Endometrium (tissue), 2 donors: ENCODE results near the gene FBXL17.

Source experiments
- FAIRE-seq: peaks from 2 replicates; lab custom pipeline; 2012; peaks lifted over from hg19 to GRCh38; lab: Jason Lieb, UNC
- donor health status: control.
- donor health status: control.

Gene FBXL17

GRCh38 chr5:108084105-108084504 lies 297.8 kb downstream of the FBXL17 start:
- no peak for FAIRE-seq

- FAIRE-seq, result no peak
These were observed 298.7 kb downstream of the FBXL17 start for GRCh38 chr5:108083232-108083631.

- no peak for FAIRE-seq
These were observed 300.2 kb downstream of the FBXL17 start for GRCh38 chr5:108081707-108082106.

DNA sequence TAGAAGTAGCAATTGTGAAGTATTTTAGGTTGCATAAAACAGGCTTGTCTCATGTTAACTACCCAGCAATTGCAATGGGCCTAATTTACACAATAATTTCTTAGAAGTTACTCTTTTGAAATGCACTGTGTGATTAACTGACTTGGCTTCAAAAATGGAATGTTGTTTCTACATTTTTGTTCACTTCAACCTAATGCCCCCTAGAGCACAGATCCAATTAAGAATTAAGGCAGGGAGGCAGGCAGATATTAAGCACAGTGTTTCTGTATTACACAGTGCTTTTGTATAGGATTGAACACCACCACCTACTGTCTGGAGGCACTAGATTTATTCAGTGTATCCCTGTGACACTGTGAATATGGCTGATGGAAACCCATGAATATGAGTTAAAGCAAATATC lies 302.1 kb downstream of the FBXL17 start:
- FAIRE-seq, result no peak

DNA sequence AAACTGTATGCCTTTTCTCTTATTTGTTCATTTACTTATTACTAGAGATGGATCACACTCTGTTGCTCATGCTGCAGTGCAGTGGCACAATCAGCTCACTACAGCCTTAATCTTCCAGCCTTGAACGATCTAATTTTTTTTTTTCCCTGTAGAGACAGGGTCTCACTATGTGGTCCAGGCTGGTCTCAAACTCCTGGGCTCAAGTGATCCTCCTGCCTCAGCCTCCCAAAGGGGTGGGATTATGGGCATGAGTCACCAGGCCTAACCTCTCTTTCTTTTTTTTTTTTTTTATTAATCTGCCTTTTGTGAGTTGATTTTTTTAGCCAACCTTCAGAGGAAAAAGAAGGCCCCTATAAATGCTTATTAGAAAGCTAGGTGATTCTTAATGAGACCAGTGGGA lies 303.0 kb downstream of the FBXL17 start:
- FAIRE-seq, result no peak

GRCh38 chr5:108078345-108078744 lies 303.6 kb downstream of the FBXL17 start:
- no peak for FAIRE-seq

DNA sequence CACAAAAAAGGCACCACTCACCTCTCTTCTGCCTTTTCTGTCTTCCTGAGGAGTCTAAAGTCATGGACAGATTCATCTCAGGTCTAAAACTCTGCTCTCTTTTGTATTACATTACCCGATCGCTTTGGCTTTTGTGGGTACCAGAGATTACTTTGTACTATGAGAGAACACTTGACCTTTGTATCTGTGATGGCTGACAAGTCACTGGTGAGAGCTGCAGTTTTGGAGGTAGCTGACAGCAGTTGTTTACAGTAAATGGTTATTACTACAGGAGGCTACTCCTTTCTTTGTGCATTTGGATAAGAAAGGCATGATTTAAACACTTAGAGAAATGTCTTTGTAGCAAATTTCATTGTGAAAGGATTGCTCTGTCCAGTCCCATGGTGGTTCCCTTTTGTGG lies 307.3 kb downstream of the FBXL17 start:
- no peak for FAIRE-seq

- no peak for FAIRE-seq
These were observed 317.6 kb downstream of the FBXL17 start for GRCh38 chr5:108064302-108064701.

GRCh38 chr5:108061941-108062340 lies 320.0 kb downstream of the FBXL17 start:
- no peak for FAIRE-seq

DNA sequence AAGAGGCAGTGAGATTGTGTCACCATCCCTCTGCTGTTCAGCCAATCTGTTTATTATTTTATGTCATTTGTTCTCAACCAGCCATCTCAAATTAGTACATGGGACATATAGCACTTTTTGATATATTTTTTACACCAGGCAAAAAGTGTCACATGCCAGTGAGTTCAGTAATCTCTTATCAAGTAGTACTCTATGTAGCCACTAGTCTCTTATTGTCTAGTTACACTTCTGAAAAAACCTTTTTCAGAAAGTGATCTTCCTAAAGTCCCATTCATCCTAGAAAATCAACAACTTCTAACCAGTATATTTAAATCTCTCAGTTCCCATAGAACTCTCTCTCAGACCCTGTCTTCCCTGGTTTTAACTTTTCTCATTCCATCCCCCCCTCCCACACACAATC lies 321.6 kb downstream of the FBXL17 start:
- FAIRE-seq, result no peak

GRCh38 chr5:108059334-108059733 lies 322.6 kb downstream of the FBXL17 start:
- no peak for FAIRE-seq

- FAIRE-seq, result no peak
These were observed 327.5 kb downstream of the FBXL17 start for GRCh38 chr5:108054349-108054748.

GRCh38 chr5:108046955-108047670 lies 334.8 kb downstream of the FBXL17 start:
- no peak for FAIRE-seq

GRCh38 chr5:108036482-108036881 lies 345.4 kb downstream of the FBXL17 start:
- no peak for FAIRE-seq

DNA sequence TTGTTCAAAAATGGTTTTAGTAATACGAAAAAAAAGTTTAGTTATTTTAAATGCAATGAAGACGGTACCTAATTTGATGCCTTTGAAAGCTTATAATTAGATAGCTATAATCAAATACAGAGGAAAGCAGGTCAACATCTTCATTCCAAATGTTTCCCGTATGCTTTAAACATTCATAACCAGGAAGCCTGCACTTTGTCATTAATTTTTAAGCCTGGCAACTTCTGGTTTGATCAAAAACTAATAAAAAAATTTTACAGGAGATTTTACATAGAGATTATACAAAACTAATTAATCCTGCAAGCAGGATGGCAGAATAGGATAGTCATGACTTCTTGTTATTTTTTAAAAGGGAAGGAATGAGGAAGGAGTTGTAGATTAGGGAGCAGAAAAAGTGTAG lies 353.0 kb downstream of the FBXL17 start:
- FAIRE-seq, result no peak

DNA sequence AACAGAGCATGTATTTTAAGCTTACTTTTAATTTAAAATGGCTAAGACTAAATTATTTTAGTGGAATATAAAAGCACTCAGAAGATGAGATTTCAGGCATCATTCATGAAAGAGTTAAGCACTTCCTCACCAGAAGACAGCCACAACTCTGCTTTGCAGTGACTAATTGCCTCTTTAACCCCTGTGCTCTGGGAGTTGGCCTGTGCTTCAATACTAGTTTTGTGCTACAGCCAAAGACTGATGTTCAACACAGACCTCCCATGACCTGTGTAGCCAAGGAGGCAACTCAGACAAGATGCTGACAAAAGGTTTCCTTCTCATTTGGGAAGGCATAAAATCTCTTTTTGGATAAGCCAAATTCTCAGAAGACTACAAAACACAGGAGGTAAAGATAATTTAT lies 353.5 kb downstream of the FBXL17 start:
- no peak for FAIRE-seq

DNA sequence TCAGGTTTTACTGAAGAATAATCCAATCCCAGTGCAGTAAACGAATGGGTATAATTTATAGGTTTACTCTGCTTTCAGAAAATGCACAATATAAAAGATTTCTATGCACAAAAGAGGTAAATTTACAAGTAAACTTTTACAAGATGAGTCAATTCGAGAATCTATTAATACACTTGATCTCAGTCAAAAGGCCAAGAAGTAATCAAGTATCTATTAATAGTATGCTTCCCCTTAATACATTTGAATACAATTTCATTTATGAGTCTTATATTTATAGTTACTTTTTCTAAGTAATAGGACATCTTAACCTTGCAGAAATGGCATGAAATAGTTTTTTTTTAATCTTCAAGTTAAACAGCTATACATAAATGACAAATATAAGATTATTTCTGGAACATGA lies 355.9 kb downstream of the FBXL17 start:
- FAIRE-seq, result no peak

DNA sequence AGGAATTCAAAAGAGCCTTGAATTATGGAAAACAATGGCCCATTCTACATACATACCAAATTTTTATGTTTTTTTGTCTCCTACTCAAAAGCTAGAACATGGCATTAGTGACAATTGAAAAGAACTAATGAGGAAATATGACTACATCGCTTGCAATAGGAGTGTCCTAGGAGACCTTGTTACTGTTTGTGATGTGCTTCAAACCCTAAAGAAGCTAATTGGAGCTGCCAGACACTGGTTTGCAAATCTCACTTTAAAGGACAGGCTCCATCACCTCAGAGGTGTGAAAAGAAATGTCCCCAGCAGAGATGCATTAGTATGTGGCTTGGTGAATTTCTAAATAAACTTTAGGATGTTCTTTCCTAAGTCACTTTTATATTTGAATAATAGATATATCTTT lies 356.9 kb downstream of the FBXL17 start:
- FAIRE-seq, result no peak

GRCh38 chr5:108016101-108016500 lies 365.8 kb downstream of the FBXL17 start:
- no peak for FAIRE-seq

- no peak for FAIRE-seq
These were observed 375.1 kb downstream of the FBXL17 start for GRCh38 chr5:108006791-108007190.

GRCh38 chr5:108003178-108003577 lies 378.7 kb downstream of the FBXL17 start:
- FAIRE-seq, result peak; percentile 48

- FAIRE-seq, result peak; percentile 8
These were observed 380.7 kb downstream of the FBXL17 start for GRCh38 chr5:108001222-108001621.

GRCh38 chr5:107997338-107997980 lies 384.4 kb downstream of the FBXL17 start:
- no peak for FAIRE-seq

GRCh38 chr5:107993341-107993740 lies 388.6 kb downstream of the FBXL17 start:
- FAIRE-seq, result no peak
